Mammary epithelial cell (primary cell): ENCODE results near the gene APOO.

Experiments used
- CTCF ChIP-seq, 2 donors: IDR thresholded peaks in 1 of 2; conservative IDR thresholded peaks in 1 of 2; 2 replicates each; pipeline ENCODE4 v1.5.1; 2011 to 2012; ENCODE audit warnings: inconsistent platforms in 2 of 2, low read length in 2 of 2, mild to moderate bottlenecking in 2 of 2, control low read depth in 1 of 2, low read depth in 1 of 2; ENCODE audit not compliant: insufficient read depth in 1 of 2; ENCODE audit errors: extremely low read depth in 1 of 2
- EZH2 ChIP-seq: IDR thresholded peaks from 2 replicates; pipeline ENCODE4 v1.6.1; 2012; ENCODE audit warnings: low read length, inconsistent platforms, borderline replicate concordance

- TF ChIP-seq CTCF (conservative IDR thresholded peaks at IDR 0.05 in 1 of 2, IDR thresholded peaks at IDR 0.05 in 1 of 2; ENCODE audit: extremely low read depth in 1 of 2, insufficient read depth in 1 of 2, low read depth in 1 of 2, low read length in 2 of 2) = no peak
- TF ChIP-seq EZH2 = no peak
Observed at GRCh38 chrX:23803931-23804381, 103.8 kb downstream of the APOO start.
